Brain microvascular endothelial cell (primary cell): ENCODE results near the gene WAPL.
A peak's percentile ranks its signal among the peaks of the same experiment; 100 is the strongest.

ENCODE experiments used
- DNase-seq: peaks from one replicate; pipeline ENCODE4 v3.0.0-alpha.2; 2020
- H3K27ac ChIP-seq: fragments of 250-450 bp; sonication (Bioruptor Pico); 2 replicates; pipeline ENCODE4 v1.5.1; 2020; ENCODE audit warnings: mild to moderate bottlenecking, moderate library complexity
- H3K27me3 ChIP-seq: fragments of 250-450 bp; sonication (Bioruptor Pico); replicated peaks from 2 replicates; pipeline ENCODE4 v1.5.1; 2020; ENCODE audit warnings: mild to moderate bottlenecking
- H3K36me3 ChIP-seq: fragments of 250-450 bp; sonication (Bioruptor Pico); replicated peaks from 2 replicates; pipeline ENCODE4 v1.5.1; 2020; ENCODE audit warnings: mild to moderate bottlenecking
- H3K4me3 ChIP-seq: 2 replicates; pipeline ENCODE4 v1.5.1; 2011; ENCODE audit warnings: low read depth, mild to moderate bottlenecking, control low read depth, low read length, moderate library complexity
- CTCF ChIP-seq: IDR thresholded peaks from 2 replicates; pipeline ENCODE4 v1.5.1; 2011; ENCODE audit warnings: low read depth, mild to moderate bottlenecking, moderate library complexity, low read length, control low read depth, inconsistent platforms; ENCODE audit errors: missing control alignments
- in situ Hi-C: cut with HindIII; loops from 2 replicates; pipeline ENCODE4 v1.10.0; 2017; ENCODE audit warnings: low sequenced_read_pairs, low pct_ligation_motif_present

The WAPL gene

GRCh38 chr10:86524225-86524962, 2.8 kb upstream of the WAPL start:
- in situ Hi-C loops, result no loop called here

GRCh38 chr10:86523348-86523747, 1.8 kb upstream of the WAPL start:
- TF ChIP-seq CTCF, result peak; percentile 40
- H3K27ac ChIP-seq, result no peak overlapping the region
- H3K27me3 ChIP-seq, result no peaks in the 10 kb centered on the region
- no peak for DNase-seq
- no peaks in the 10 kb centered on the region for H3K36me3 ChIP-seq
- in situ Hi-C loops, result no loop called here
- no peak overlapping the region for H3K4me3 ChIP-seq

More at GRCh38 chr10:86524225-86524962, 2.8 kb upstream of the WAPL start:
- H3K36me3 ChIP-seq, result no peaks in the 10 kb centered on the region
- no peaks in the 10 kb centered on the region for H3K27me3 ChIP-seq
- H3K27ac ChIP-seq, result no peak overlapping the region
- DNase-seq, result no peak
- H3K4me3 ChIP-seq, result no peak overlapping the region
- TF ChIP-seq CTCF, result no peak

DNA sequence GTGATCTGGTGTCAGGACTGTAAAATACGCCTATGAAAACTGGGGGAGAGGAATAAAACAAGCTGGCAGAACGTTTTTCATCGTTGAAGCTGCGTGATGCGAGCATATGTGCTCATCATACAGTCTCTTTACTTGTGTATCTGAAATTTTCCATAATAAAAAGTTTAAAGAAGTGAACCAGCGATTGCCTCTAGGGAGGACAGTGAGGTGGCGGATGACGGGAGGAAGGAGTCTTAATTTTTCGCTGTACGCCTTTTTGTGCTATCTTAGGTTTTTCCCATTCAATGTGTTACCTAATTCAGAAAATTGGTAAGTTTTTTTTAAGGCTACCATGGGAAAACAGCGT, 891 bp upstream of the WAPL start:
- Histone ChIP-seq H3K36me3 (no peaks in the 10 kb centered on the region), H3K27ac (no peak overlapping the region), H3K4me3 (peak overlapping the region; percentile 86), H3K27me3 (no peaks in the 10 kb centered on the region)
- in situ Hi-C loops, result no loop called here
- TF ChIP-seq CTCF, result no peak
- DNase-seq, result no peak

DNA sequence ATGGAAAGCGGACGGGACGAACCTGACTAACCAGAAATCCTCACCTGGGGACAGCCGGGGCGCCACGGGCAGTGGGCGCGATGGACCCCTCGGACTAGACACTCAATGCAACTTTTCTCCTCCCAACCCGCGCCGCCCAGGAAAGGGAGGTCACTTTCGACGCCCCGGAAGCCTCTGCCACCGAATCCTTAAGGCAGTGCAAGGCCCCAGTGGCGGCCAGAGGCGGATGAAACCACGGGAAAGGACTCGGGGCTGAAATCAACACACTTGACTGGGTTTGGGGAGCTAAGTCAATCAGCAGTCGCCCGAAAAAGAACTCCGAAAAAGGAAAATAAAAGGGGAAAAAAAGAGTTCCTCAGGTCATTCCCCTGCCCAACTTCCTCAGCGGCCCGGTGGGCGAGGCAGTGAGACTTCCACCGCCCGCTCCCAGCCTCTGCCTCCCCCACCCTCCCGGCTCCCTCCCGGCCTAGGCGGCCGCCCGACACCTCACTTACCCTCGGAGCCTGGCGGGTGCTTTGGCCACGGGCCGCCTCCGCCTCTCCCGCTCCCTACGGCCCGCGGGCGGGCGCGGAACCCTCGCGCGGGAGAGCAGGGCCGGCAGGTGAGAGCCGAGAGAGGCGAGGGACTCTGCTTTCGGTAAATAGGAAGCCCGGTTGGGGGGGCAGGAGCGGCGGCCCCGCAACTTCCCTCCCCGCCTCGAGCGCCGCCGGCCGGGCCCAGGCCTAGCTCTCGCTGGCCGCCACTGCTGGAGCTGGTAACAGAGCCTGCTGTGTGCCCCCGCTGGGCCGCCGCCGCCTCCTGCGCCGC, 518 bp downstream of the WAPL start:
- H3K4me3 ChIP-seq, result peak overlapping the region; percentile 86
- H3K27me3 ChIP-seq, result no peaks in the 10 kb centered on the region
- DNase-seq, result peak; percentile 47
- in situ Hi-C loops, result no loop called here
- peak overlapping the region; percentile 82 for H3K27ac ChIP-seq
- peaks cover 6% of the 10 kb centered on the region for H3K36me3 ChIP-seq
- TF ChIP-seq CTCF, result no peak

- no peak for TF ChIP-seq CTCF
- Histone ChIP-seq H3K27ac (no peak overlapping the region), H3K36me3 (peaks cover 9% of the 10 kb centered on the region), H3K4me3 (no peak overlapping the region), H3K27me3 (no peaks in the 10 kb centered on the region)
- in situ Hi-C loops, result no loop called here
- DNase-seq, result no peak
These were observed 2.8 kb downstream of the WAPL start for GRCh38 chr10:86518781-86519180.
